ENCODE data around the gene CCDC187.

Gene CCDC187

DNA sequence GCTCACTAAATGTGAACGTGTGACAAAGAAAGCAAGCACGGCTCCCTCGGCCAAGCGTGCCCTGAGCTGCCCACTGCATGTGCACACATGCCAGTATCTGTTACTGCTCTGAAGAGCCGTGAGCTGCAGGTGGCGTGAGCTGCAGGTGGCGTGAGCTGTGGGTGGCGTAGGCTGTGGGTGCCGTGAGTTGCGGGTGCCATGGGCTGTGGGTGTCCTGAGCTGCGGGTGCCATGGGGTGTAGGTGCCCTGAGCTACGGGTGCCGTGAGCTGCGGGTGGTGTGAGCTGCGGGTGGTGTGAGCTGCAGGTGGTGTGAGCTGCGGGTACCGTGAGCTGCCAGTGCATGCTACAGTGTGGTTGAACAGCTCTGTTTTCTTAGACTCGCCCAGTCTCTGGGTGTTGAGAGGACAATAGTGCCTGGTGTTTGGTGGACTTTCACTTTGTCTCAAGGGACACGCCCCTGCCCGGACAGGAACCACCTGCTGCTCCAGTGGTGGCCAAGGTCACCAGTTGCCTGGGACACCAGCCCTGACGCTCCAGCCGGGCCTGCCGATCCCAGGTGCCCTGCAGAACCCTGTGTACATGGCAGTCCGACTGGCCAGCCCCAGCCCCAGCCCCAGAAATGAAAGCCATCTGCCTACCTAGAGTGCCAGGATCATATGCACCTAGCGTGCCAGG lies 6.7 kb downstream of the CCDC187 start:
- no peak overlapping the region for H3K27ac ChIP-seq
- peak overlapping the region; percentile 86 for H3K4me2 ChIP-seq
- peaks cover 51% of the 10 kb centered on the region for H3K27me3 ChIP-seq (ENCODE audit: insufficient read depth, low read depth)
- peak overlapping the region; percentile 34; the same call in 1 of the 2 replicates for H2AFZ ChIP-seq (ENCODE audit: low read depth)
- H3K79me2 ChIP-seq (ENCODE audit: insufficient read depth, low read depth): no peaks in the 10 kb centered on the region
- no peak overlapping the region for H3K4me3 ChIP-seq (IDR thresholded peaks at IDR 0.05; ENCODE audit: insufficient read depth, low read depth, low read length)
- no peak for TF ChIP-seq CTCF (conservative IDR thresholded peaks at IDR 0.05; ENCODE audit: low read depth, low read length)
- peaks cover 10% of the 10 kb centered on the region for H3K4me1 ChIP-seq (ENCODE audit: low read depth, poor library complexity, severe bottlenecking)
- H4K20me1 ChIP-seq (ENCODE audit: insufficient read depth): no peaks in the 10 kb centered on the region
- H3K9ac ChIP-seq: no peak overlapping the region
- H3K36me3 ChIP-seq (ENCODE audit: insufficient read depth): no peaks in the 10 kb centered on the region

GRCh38 chr9:136296434-136297015 lies 7.4 kb downstream of the CCDC187 start:
- peak overlapping the region; percentile 86 for H3K4me2 ChIP-seq
- H3K9ac ChIP-seq: no peak overlapping the region
- H3K4me1 ChIP-seq (ENCODE audit: low read depth, poor library complexity, severe bottlenecking): peaks cover 10% of the 10 kb centered on the region
- H3K36me3 ChIP-seq (ENCODE audit: insufficient read depth): no peaks in the 10 kb centered on the region
- no peak overlapping the region; the same call in 1 of the 2 replicates for H2AFZ ChIP-seq (ENCODE audit: low read depth)
- H3K27me3 ChIP-seq (ENCODE audit: insufficient read depth, low read depth): peaks cover 51% of the 10 kb centered on the region
- no peak overlapping the region for H3K4me3 ChIP-seq (IDR thresholded peaks at IDR 0.05; ENCODE audit: insufficient read depth, low read depth, low read length)
- H3K27ac ChIP-seq: no peak overlapping the region
- H3K79me2 ChIP-seq (ENCODE audit: insufficient read depth, low read depth): no peaks in the 10 kb centered on the region
- no peak for TF ChIP-seq CTCF (conservative IDR thresholded peaks at IDR 0.05; ENCODE audit: low read depth, low read length)
- no peaks in the 10 kb centered on the region for H4K20me1 ChIP-seq (ENCODE audit: insufficient read depth)

DNA sequence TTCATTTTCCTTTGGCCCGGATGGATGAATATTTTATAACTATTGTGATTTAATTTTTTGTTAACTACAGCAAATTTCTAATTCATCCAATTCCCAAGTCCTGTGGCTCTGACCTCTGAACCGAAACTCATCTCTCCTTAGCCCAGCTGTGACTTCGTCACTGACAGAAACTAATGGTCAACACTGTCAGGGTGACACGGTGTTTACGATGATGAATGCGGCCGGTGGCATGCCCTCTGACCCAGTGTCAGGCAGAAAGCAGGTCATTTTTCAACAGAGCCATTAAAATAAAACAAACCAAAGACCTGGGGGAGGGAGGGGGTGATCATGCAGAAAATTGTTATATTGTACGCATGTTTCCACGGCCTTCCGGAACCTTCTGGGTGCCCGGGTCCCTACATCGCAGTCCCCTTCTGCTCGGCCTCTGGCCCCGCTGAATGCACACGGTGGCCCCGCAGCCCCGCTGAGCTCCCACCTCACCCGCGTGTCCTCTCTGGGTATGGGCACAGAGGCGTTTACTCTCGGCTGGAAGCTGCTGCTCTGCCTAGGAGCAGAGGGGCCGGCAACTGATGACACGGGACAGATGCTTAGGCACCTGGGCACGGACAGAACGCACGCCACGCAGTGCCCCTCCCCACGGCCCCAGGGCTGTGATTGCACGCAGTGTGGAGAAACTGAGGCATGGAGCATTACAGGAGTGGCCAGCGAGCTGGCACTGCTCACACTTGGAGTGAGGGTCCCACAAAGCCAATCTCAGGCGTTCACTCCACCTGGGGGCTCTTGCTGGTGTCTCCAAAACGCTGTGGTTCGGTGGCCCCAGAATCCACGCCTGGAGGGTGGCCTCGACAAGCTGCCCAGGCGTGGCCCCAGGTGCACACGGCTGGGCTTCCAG lies 8.1 kb downstream of the CCDC187 start:
- TF ChIP-seq CTCF (conservative IDR thresholded peaks at IDR 0.05; ENCODE audit: low read depth, low read length): no peak
- Histone ChIP-seq H3K4me1 (ENCODE audit: low read depth, poor library complexity, severe bottlenecking) (peaks cover 10% of the 10 kb centered on the region), H2AFZ (ENCODE audit: low read depth) (no peak overlapping the region), H3K4me3 (IDR thresholded peaks at IDR 0.05; ENCODE audit: insufficient read depth, low read depth, low read length) (no peak overlapping the region), H4K20me1 (ENCODE audit: insufficient read depth) (no peaks in the 10 kb centered on the region), H3K36me3 (ENCODE audit: insufficient read depth) (no peaks in the 10 kb centered on the region), H3K79me2 (ENCODE audit: insufficient read depth, low read depth) (no peaks in the 10 kb centered on the region), H3K4me2 (no peak overlapping the region), H3K27ac (no peak overlapping the region), H3K27me3 (ENCODE audit: insufficient read depth, low read depth) (peaks cover 52% of the 10 kb centered on the region), H3K9ac (no peak overlapping the region)

- Histone ChIP-seq H3K9ac (no peak overlapping the region), H3K27me3 (ENCODE audit: insufficient read depth, low read depth) (peaks cover 52% of the 10 kb centered on the region), H3K27ac (no peak overlapping the region), H3K4me3 (IDR thresholded peaks at IDR 0.05; ENCODE audit: insufficient read depth, low read depth, low read length) (no peak overlapping the region), H2AFZ (ENCODE audit: low read depth) (no peak overlapping the region), H3K4me2 (no peak overlapping the region), H3K4me1 (ENCODE audit: low read depth, poor library complexity, severe bottlenecking) (peaks cover 10% of the 10 kb centered on the region), H3K36me3 (ENCODE audit: insufficient read depth) (no peaks in the 10 kb centered on the region), H3K79me2 (ENCODE audit: insufficient read depth, low read depth) (no peaks in the 10 kb centered on the region), H4K20me1 (ENCODE audit: insufficient read depth) (no peaks in the 10 kb centered on the region)
- no peak for TF ChIP-seq CTCF (conservative IDR thresholded peaks at IDR 0.05; ENCODE audit: low read depth, low read length)
Measured at GRCh38 chr9:136295055-136295454, 8.8 kb downstream of the CCDC187 start.
